Keratinocyte (primary cell): ENCODE data around the gene STEAP3. TPM values are rescaled to one million over a fixed set of nuclear protein-coding genes. Genes with fewer than 3 reads are reported as not detected.

Experiments used
- DNase-seq: peaks from one replicate; pipeline ENCODE4 v3.0.0-alpha.2; 2011; ENCODE audit warnings: low read depth, missing footprints, low spot score
- FAIRE-seq: peaks from 2 replicates; lab custom pipeline; 2011; peaks lifted over from hg19 to GRCh38; lab: Jason Lieb, UNC
- H2AFZ ChIP-seq: 2 replicates; pipeline ENCODE4 v1.6.0; 2012; ENCODE audit warnings: low read length, control low read depth, inconsistent platforms; ENCODE audit not compliant: control insufficient read depth
- H3K27ac ChIP-seq: 2 replicates; pipeline ENCODE4 v1.5.1; 2011; ENCODE audit warnings: low read length; ENCODE audit not compliant: control insufficient read depth, insufficient read depth
- H3K27me3 ChIP-seq: 3 replicates; pipeline ENCODE4 v1.6.0; 2011; ENCODE audit warnings: low read length; ENCODE audit not compliant: control insufficient read depth, insufficient read depth; ENCODE audit errors: extremely low read depth
- H3K36me3 ChIP-seq, 2 experiments: 2 replicates in 1 of 2; 3 replicates in 1 of 2; pipeline ENCODE4 v1.5.1; 2011; ENCODE audit warnings: low read length in 2 of 2, mild to moderate bottlenecking in 1 of 2; ENCODE audit not compliant: control insufficient read depth in 2 of 2, insufficient read depth in 2 of 2; ENCODE audit errors: extremely low read depth in 1 of 2
- H3K4me1 ChIP-seq: 3 replicates; pipeline ENCODE4 v1.5.1; 2011; ENCODE audit warnings: low read length; ENCODE audit not compliant: control insufficient read depth, insufficient read depth; ENCODE audit errors: extremely low read depth
- H3K4me2 ChIP-seq: 3 replicates; pipeline ENCODE4 v1.6.0; 2011; ENCODE audit warnings: low read depth, low read length; ENCODE audit not compliant: control insufficient read depth, insufficient read depth; ENCODE audit errors: extremely low read depth
- H3K4me3 ChIP-seq, 3 experiments: fragments of 200-600 bp in 1 of 3; sonication (generic) in 1 of 3; 2 replicates in 2 of 3; 3 replicates in 1 of 3; pipeline ENCODE4 v1.5.1; 2011 to 2016; ENCODE audit warnings: low read length in 3 of 3, mild to moderate bottlenecking in 3 of 3, control low read depth in 2 of 3, inconsistent platforms in 1 of 3, low read depth in 1 of 3, mixed read lengths in 1 of 3, mixed run types in 1 of 3, moderate library complexity in 1 of 3; ENCODE audit not compliant: control insufficient read depth in 2 of 3, insufficient read depth in 2 of 3; ENCODE audit errors: extremely low read depth in 1 of 3
- H3K79me2 ChIP-seq: 2 replicates; pipeline ENCODE4 v1.6.0; 2012; ENCODE audit warnings: low read length; ENCODE audit not compliant: control insufficient read depth, insufficient read depth
- H3K9ac ChIP-seq: 3 replicates; pipeline ENCODE4 v1.6.0; 2011; ENCODE audit warnings: low read length; ENCODE audit not compliant: control insufficient read depth, insufficient read depth; ENCODE audit errors: extremely low read depth
- H3K9me1 ChIP-seq: 3 replicates; pipeline ENCODE4 v1.6.0; 2011; ENCODE audit warnings: low read length; ENCODE audit not compliant: control insufficient read depth, insufficient read depth; ENCODE audit errors: extremely low read depth
- H3K9me3 ChIP-seq: 2 replicates; pipeline ENCODE4 v1.5.1; 2012; ENCODE audit warnings: low read depth, low read length; ENCODE audit not compliant: control insufficient read depth
- H4K20me1 ChIP-seq: 3 replicates; pipeline ENCODE4 v1.6.0; 2011; ENCODE audit warnings: low read length; ENCODE audit not compliant: control insufficient read depth, insufficient read depth; ENCODE audit errors: extremely low read depth
- CTCF ChIP-seq, 3 experiments: IDR thresholded peaks in 1 of 3; conservative IDR thresholded peaks in 1 of 3; optimal IDR thresholded peaks in 1 of 3; 2 replicates in 2 of 3; 3 replicates in 1 of 3; pipeline versions ENCODE3 to v1.5.1; 2011; ENCODE audit warnings: low read length in 3 of 3, mild to moderate bottlenecking in 3 of 3, moderate library complexity in 2 of 3, control low read depth in 1 of 3, inconsistent platforms in 1 of 3; ENCODE audit not compliant: insufficient read depth in 2 of 3; ENCODE audit errors: extremely low read depth in 1 of 3
- EZH2 ChIP-seq: IDR thresholded peaks from one replicate; pipeline ENCODE4 v1.6.1; 2012; ENCODE audit warnings: inconsistent platforms, mild to moderate bottlenecking, low read length, moderate library complexity
- dilution Hi-C: fragments of 300-500 bp; cut with MboI; formaldehyde crosslinking; loops from one replicate; pipeline ENCODE4 v1.7.0; 2020; ENCODE audit warnings: low sequenced_read_pairs; ENCODE audit not compliant: extremely low pct_ligation_motif_present
- polyA plus RNA-seq, 5 experiments: library from polyadenylated mRNA; depleted of rRNA in 3 of 5; stranded (reverse) in 3 of 5; stranded (forward) in 1 of 5; unstranded in 1 of 5; fragments of >200 nt; gene quantifications; 1 replicate in 1 of 5; 2 replicates in 3 of 5; 3 replicates in 1 of 5; pipeline versions ENCODE4 v1.2.1 to v1.2.3, GENCODE V29; 2011 to 2012; ENCODE audit warnings: missing spikeins in 2 of 5, low read depth in 1 of 5, low replicate concordance in 1 of 5

The STEAP3 gene
- polyA plus RNA-seq, 1 donor (not counting 4 experiments of a cell fraction or from before 2014, with no cell fraction given) = 19.9 TPM

DNA sequence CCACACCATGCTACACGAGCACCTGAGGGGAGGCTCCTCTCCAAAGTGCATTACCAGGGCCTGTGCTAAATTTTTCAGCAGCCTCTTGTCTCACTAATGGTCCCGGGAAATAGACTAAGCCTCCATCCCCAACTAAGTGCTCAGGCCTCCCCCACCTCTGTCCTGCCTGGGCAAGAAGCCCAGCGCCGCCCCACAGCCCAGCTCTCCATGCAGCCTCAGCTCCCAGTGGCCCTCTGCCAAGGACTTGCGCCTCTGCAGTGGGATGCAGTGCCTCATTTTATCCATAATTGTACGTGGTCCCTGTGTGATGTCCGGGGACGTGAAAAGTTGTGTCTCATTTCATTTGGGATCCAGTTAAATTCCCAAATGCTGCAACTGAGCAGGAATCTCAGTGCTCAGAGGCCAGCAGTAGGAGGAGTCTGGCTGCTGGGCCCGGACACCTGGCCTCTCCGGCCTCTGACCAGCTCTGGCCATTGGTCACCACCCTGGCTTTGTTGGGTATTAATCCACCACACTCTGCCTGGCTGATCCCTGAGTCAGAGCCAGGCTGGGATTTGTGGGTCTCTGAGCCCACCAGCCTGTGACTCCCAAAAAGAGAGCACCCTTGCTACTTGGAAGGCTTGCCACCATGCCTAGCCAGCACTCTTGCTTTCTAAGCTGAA, 11.4 kb upstream of the STEAP3 start:
- Histone ChIP-seq H3K9me1 (no peaks in the 10 kb centered on the region), H3K4me1 (peaks cover 27% of the 10 kb centered on the region), H2AFZ (no peak overlapping the region), H3K4me2 (no peak overlapping the region), H3K79me2 (no peaks in the 10 kb centered on the region), H3K27me3 (no peaks in the 10 kb centered on the region), H3K9me3 (no peaks in the 10 kb centered on the region), H4K20me1 (no peaks in the 10 kb centered on the region), H3K4me3 (no peak overlapping the region), H3K27ac (no peak overlapping the region), H3K36me3 (no peaks in the 10 kb centered on the region), H3K9ac (no peak overlapping the region)
- dilution Hi-C loops = no loop called here
- FAIRE-seq = no peak
- no peak for DNase-seq
- TF ChIP-seq EZH2 = no peak
- no peak for TF ChIP-seq CTCF (optimal IDR thresholded peaks at IDR 0.05 in 1 of 3, IDR thresholded peaks at IDR 0.05 in 1 of 3, conservative IDR thresholded peaks at IDR 0.05 in 1 of 3; ENCODE audit: extremely low read depth in 1 of 3, insufficient read depth in 2 of 3, low read length in 3 of 3)

DNA sequence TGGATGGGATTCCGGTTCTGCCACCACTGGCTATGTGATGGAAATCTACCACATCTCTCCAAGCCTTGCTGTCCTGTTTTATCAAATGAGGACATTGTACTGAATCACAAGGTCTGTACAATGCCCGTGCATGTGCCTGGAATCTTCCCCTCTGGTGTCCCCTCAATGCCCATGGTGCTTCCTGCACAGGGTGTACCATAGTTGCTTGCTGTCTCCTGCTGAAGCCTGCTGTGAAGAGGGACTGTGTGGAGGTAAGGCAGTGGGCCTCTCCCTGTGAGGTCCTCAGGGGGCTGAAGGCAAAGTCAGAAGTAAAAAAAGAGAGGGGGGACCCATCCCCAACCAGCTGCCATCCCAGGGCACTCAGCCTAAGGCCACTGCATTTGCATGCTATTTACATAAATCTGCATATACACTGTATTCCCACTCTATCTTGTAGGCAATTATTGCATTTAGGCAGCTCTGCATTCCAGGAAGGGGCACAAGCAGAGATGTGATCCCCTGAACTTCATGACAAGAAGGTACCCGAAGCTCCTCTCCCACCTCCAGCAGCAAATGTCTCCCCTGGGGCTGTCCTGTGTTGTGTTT, 9.1 kb upstream of the STEAP3 start:
- H3K27ac ChIP-seq = no peak overlapping the region
- DNase-seq (no peak), FAIRE-seq (no peak)
- no peaks in the 10 kb centered on the region for H3K9me3 ChIP-seq
- dilution Hi-C loops = no loop called here
- no peaks in the 10 kb centered on the region for H4K20me1 ChIP-seq
- H3K4me1 ChIP-seq = peaks cover 24% of the 10 kb centered on the region
- no peak overlapping the region for H3K4me2 ChIP-seq
- no peak overlapping the region for H2AFZ ChIP-seq
- H3K27me3 ChIP-seq = no peaks in the 10 kb centered on the region
- H3K4me3 ChIP-seq = no peak overlapping the region
- TF ChIP-seq CTCF (optimal IDR thresholded peaks at IDR 0.05 in 1 of 3, IDR thresholded peaks at IDR 0.05 in 1 of 3, conservative IDR thresholded peaks at IDR 0.05 in 1 of 3; ENCODE audit: extremely low read depth in 1 of 3, insufficient read depth in 2 of 3, low read length in 3 of 3) (no peak), EZH2 (no peak)
- no peaks in the 10 kb centered on the region for H3K36me3 ChIP-seq
- no peaks in the 10 kb centered on the region for H3K79me2 ChIP-seq
- H3K9ac ChIP-seq = no peak overlapping the region
- H3K9me1 ChIP-seq = no peaks in the 10 kb centered on the region
